GM21825 (cell line): ENCODE data around the gene ZBTB6.
"Not testable (repeated sequence)": the region's sequence is repeated elsewhere in the genome, so short reads cannot be mapped to it uniquely, and the experiment has no call there.

Experiments
- ATAC-seq: cut with Tn5 transposase; IDR thresholded peaks from one replicate; pipeline ENCODE4 v1.9.1; 2021; ENCODE audit warnings: mild to moderate bottlenecking, moderate library complexity; ENCODE audit not compliant: unreplicated experiment

ZBTB6 gene

GRCh38 chr9:122929796-122930354 lies 16.8 kb upstream of the ZBTB6 start:
- ATAC-seq = no peak

- ATAC-seq = no peak
These were observed 10.8 kb upstream of the ZBTB6 start for GRCh38 chr9:122923947-122924346.

- ATAC-seq = no peak
These were observed 9.6 kb upstream of the ZBTB6 start for GRCh38 chr9:122922713-122923112.

- ATAC-seq = no peak
These were observed 5.2 kb upstream of the ZBTB6 start for GRCh38 chr9:122918310-122918709.

GRCh38 chr9:122912671-122912963 lies 506 bp downstream of the ZBTB6 start:
- ATAC-seq = no peak

- ATAC-seq = not testable (repeated sequence)
These were observed 7.0 kb downstream of the ZBTB6 start for GRCh38 chr9:122906122-122906521.

- peak; percentile 91 for ATAC-seq
These were observed 8.1 kb downstream of the ZBTB6 start, which contains the start of gene RC3H2 for GRCh38 chr9:122904823-122905710. Gene RC3H2 (minus strand): TSS chr9:122905359. CDS start chr9:122897509, 7,850 bp downstream.

GRCh38 chr9:122904466-122904822 lies 8.7 kb downstream of the ZBTB6 start:
- peak; percentile 31 for ATAC-seq

GRCh38 chr9:122900791-122901190 lies 12.3 kb downstream of the ZBTB6 start:
- ATAC-seq = no peak

GRCh38 chr9:122897969-122898368 lies 15.2 kb downstream of the ZBTB6 start:
- no peak for ATAC-seq

GRCh38 chr9:122888480-122888879 lies 24.6 kb downstream of the ZBTB6 start:
- ATAC-seq = no peak

GRCh38 chr9:122883125-122883524 lies 30.0 kb downstream of the ZBTB6 start:
- ATAC-seq = no peak

GRCh38 chr9:122879443-122879842 lies 33.7 kb downstream of the ZBTB6 start:
- ATAC-seq = no peak

- ATAC-seq = no peak
These were observed 37.6 kb downstream of the ZBTB6 start for GRCh38 chr9:122875523-122875922.

GRCh38 chr9:122867276-122867675 lies 45.8 kb downstream of the ZBTB6 start:
- ATAC-seq = not testable (repeated sequence)

GRCh38 chr9:122866079-122866478 lies 47.0 kb downstream of the ZBTB6 start:
- no peak for ATAC-seq

GRCh38 chr9:122865300-122865699 lies 47.8 kb downstream of the ZBTB6 start:
- ATAC-seq = no peak

GRCh38 chr9:122863407-122863806 lies 49.7 kb downstream of the ZBTB6 start:
- ATAC-seq = no peak

- ATAC-seq = no peak
These were observed 52.6 kb downstream of the ZBTB6 start for GRCh38 chr9:122860319-122861142.
